A549 (cell line): ENCODE results near the gene SH2B3. TPM values are rescaled to one million over a fixed set of nuclear protein-coding genes. Genes with fewer than 3 reads are reported as not detected.
A peak's percentile ranks its signal among the peaks of the same experiment; 100 is the strongest.

ENCODE experiments used
- ATAC-seq, 2 experiments: fragments of 200-7000 bp in 1 of 2; fragments of >200 bp in 1 of 2; cut with Nextera tagmentation in 1 of 2; cut with Tn5 transposase in 1 of 2; 3 replicates each; pipeline versions ENCODE4 v1.8.0 to v1.9.1; 2018 to 2020; ENCODE audit warnings: mild to moderate bottlenecking in 1 of 2, moderate library complexity in 1 of 2
- CTCF ChIA-PET: fragments of 300-600 bp; sonication (Branson Sonifier 250); formaldehyde crosslinking; extraction: SDS; loops from one replicate; lab custom pipeline; 2021; ENCODE audit warnings: antibody characterized with exemption, inconsistent platforms; lab: Yijun Ruan, JAX
- POLR2A ChIA-PET: fragments of 350-600 bp; formaldehyde crosslinking; extraction: SDS; loops from one replicate; lab custom pipeline; 2021; ENCODE audit warnings: antibody characterized with exemption, inconsistent platforms; lab: Yijun Ruan, JAX
- DNase-seq, 2 experiments: peaks; one replicate each; pipeline versions ENCODE4 v3.0.0 to v3.0.0-alpha.2; 2011 to 2016; ENCODE audit warnings: low read depth in 1 of 2, low spot score in 1 of 2
- FAIRE-seq: peaks from 2 replicates; lab custom pipeline; 2011; peaks lifted over from hg19 to GRCh38; lab: Jason Lieb, UNC
- H3K27ac ChIP-seq, 2 experiments: fragments of >200 bp; sonication (Bioruptor Twin); formaldehyde crosslinking; 3 replicates each; pipeline ENCODE4 v1.5.1; 2016 to 2017
- H3K4me1 ChIP-seq: fragments of >200 bp; sonication (Bioruptor Twin); formaldehyde crosslinking; 3 replicates; pipeline ENCODE4 v1.6.1; 2016
- H3K4me2 ChIP-seq: fragments of >200 bp; sonication (Bioruptor Twin); formaldehyde crosslinking; 3 replicates; pipeline ENCODE4 v1.6.1; 2016
- H3K4me3 ChIP-seq: fragments of >200 bp; sonication (Bioruptor Twin); formaldehyde crosslinking; 3 replicates; pipeline ENCODE4 v1.5.1; 2016
- H3K9me3 ChIP-seq: fragments of >200 bp; sonication (Bioruptor Twin); formaldehyde crosslinking; 3 replicates; pipeline ENCODE4 v1.6.1; 2016
- CBX2 ChIP-seq: fragments of 200-600 bp; sonication (generic); IDR thresholded peaks from 2 replicates; pipeline ENCODE4 v1.6.1; 2016; ENCODE audit warnings: low read depth, mild to moderate bottlenecking, borderline replicate concordance
- CEBPB ChIP-seq, 2 experiments: fragments of >200 bp in 1 of 2; sonication (Bioruptor Twin) in 1 of 2; formaldehyde crosslinking in 1 of 2; IDR thresholded peaks; 2 replicates each; pipeline ENCODE4 v1.6.1; 2012 to 2016
- CHD4 ChIP-seq: fragments of 200-600 bp; sonication (generic); IDR thresholded peaks from 2 replicates; pipeline ENCODE4 v1.6.1; 2016; ENCODE audit warnings: antibody characterized with exemption, mild to moderate bottlenecking, borderline replicate concordance
- HOXA7 ChIP-seq: fragments of 250-450 bp; sonication (Bioruptor Pico); IDR thresholded peaks from 2 replicates; pipeline ENCODE4 v1.5.0; 2020; ENCODE audit warnings: mild to moderate bottlenecking, moderate library complexity
- HOXB5 ChIP-seq: fragments of 250-450 bp; sonication (Bioruptor Pico); IDR thresholded peaks from 2 replicates; pipeline ENCODE4 v1.5.0; 2020; ENCODE audit warnings: mild to moderate bottlenecking, moderate library complexity
- JUNB ChIP-seq: fragments of >200 bp; sonication (Bioruptor Twin); formaldehyde crosslinking; IDR thresholded peaks from 2 replicates; pipeline ENCODE4 v1.6.1; 2016
- MAFK ChIP-seq: fragments of 450-650 bp; IDR thresholded peaks from 2 replicates; pipeline ENCODE4 v1.6.1; 2014; ENCODE audit not compliant: partially characterized antibody
- NPAS2 ChIP-seq: fragments of 250-450 bp; sonication (Bioruptor Pico); IDR thresholded peaks from 2 replicates; pipeline ENCODE4 v1.8.0; 2022; ENCODE audit warnings: mild to moderate bottlenecking, moderate library complexity, borderline replicate concordance
- PHF8 ChIP-seq: fragments of 200-600 bp; sonication (generic); IDR thresholded peaks from 2 replicates; pipeline ENCODE4 v1.6.1; 2016; ENCODE audit warnings: low read depth, mild to moderate bottlenecking, antibody characterized with exemption, moderate library complexity, borderline replicate concordance
- POLR2A ChIP-seq: IDR thresholded peaks from 2 replicates; pipeline ENCODE4 v1.6.1; 2012; ENCODE audit warnings: mild to moderate bottlenecking, low read length
- RAD21 ChIP-seq, 2 experiments: fragments of >200 bp in 1 of 2; sonication (Bioruptor Twin) in 1 of 2; formaldehyde crosslinking in 1 of 2; IDR thresholded peaks in 1 of 2; conservative IDR thresholded peaks in 1 of 2; 2 replicates in 1 of 2; 3 replicates in 1 of 2; pipeline ENCODE4 v1.6.1; 2012 to 2018; ENCODE audit warnings: inconsistent platforms in 1 of 2
- RNF2 ChIP-seq: fragments of 200-600 bp; sonication (generic); IDR thresholded peaks from 2 replicates; pipeline ENCODE4 v1.6.1; 2016; ENCODE audit warnings: low read depth, mild to moderate bottlenecking, antibody characterized with exemption, moderate library complexity, borderline replicate concordance
- ZC3H11A ChIP-seq: fragments of 450-650 bp; IDR thresholded peaks from 2 replicates; pipeline ENCODE4 v1.6.1; 2014; ENCODE audit warnings: antibody characterized with exemption, mild to moderate bottlenecking
- ZFP36 ChIP-seq: fragments of 450-650 bp; IDR thresholded peaks from 2 replicates; pipeline ENCODE4 v1.6.1; 2014; ENCODE audit warnings: borderline replicate concordance; ENCODE audit not compliant: partially characterized antibody
- WGBS: methylation state at CpG from one replicate; pipeline ENCODE4 v1.1.6; 2017; ENCODE audit errors: missing lambda C conversion rate; 5-methylcytosine and 5-hydroxymethylcytosine counted together
- polyA plus RNA-seq, 4 experiments: library from polyadenylated mRNA; depleted of rRNA in 3 of 4; stranded (reverse); fragments of >200 nt; fragmentation: RNase III in 1 of 4; extraction: RNeasy Plus Mini Kit Qiagen cat#74134 plus additional on column Dnase treatment in 1 of 4; gene quantifications; 2 replicates in 3 of 4; 3 replicates in 1 of 4; pipeline ENCODE4 v1.2.3, GENCODE V29; 2011 to 2017
- TF ChIP-seq, protein P1 (sequence below): fragments of 250-450 bp; sonication (Bioruptor Pico); IDR thresholded peaks from 2 replicates; pipeline ENCODE4 v1.5.0; 2020; ENCODE audit warnings: low read depth, mild to moderate bottlenecking, moderate library complexity
- TF ChIP-seq, protein P2 (sequence below): fragments of 450-650 bp; IDR thresholded peaks from 2 replicates; pipeline ENCODE4 v1.6.1; 2014; ENCODE audit warnings: antibody characterized with exemption
- TF ChIP-seq, protein P3 (sequence below): fragments of 200-600 bp; sonication (generic); IDR thresholded peaks from 2 replicates; pipeline ENCODE4 v1.6.1; 2016; ENCODE audit warnings: antibody characterized with exemption, mild to moderate bottlenecking, moderate library complexity

Gene SH2B3
- polyA plus RNA-seq, 2 of the 4 experiments (the other 2 are of a cell fraction): 2.3 to 2.5 TPM

DNA sequence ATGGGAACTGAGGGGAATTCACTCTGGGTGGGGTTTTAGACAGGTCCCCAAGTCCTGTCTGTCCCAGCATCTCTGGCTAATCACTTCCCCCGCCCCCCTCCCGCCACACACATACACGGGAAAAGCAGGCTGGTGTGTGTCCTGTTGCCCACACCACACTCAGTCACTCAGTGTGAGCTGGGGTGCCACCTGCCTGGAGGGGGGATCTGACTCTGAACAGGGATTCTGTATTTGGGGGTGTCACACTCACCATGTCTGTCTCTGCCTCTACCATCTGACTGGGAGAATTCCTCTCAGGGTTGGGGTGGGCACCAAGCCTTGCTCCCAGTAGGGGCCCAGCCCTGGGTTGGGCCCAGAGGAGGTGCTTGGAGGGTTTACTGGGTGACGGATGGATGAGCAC lies 31.1 kb downstream of the SH2B3 start:
- POLR2A ChIA-PET: no interaction called here
- H3K9me3 ChIP-seq: no peaks in the 10 kb centered on the region
- TF ChIP-seq, protein P1, sequence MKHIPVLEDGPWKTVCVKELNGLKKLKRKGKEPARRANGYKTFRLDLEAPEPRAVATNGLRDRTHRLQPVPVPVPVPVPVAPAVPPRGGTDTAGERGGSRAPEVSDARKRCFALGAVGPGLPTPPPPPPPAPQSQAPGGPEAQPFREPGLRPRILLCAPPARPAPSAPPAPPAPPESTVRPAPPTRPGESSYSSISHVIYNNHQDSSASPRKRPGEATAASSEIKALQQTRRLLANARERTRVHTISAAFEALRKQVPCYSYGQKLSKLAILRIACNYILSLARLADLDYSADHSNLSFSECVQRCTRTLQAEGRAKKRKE (CRISPR knock-in tag): no peak
- no peak for TF ChIP-seq ZC3H11A
- no peak for TF ChIP-seq HOXA7 (CRISPR knock-in tag)
- TF ChIP-seq, protein P2, sequence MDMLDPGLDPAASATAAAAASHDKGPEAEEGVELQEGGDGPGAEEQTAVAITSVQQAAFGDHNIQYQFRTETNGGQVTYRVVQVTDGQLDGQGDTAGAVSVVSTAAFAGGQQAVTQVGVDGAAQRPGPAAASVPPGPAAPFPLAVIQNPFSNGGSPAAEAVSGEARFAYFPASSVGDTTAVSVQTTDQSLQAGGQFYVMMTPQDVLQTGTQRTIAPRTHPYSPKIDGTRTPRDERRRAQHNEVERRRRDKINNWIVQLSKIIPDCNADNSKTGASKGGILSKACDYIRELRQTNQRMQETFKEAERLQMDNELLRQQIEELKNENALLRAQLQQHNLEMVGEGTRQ: no peak
- TF ChIP-seq NPAS2 (CRISPR knock-in tag): no peak
- TF ChIP-seq RAD21 (conservative IDR thresholded peaks at IDR 0.05 in 1 of 2, IDR thresholded peaks at IDR 0.05 in 1 of 2): no peak
- no peak for TF ChIP-seq MAFK
- no peak for TF ChIP-seq RNF2
- TF ChIP-seq JUNB: no peak
- TF ChIP-seq PHF8: no peak
- TF ChIP-seq CHD4: no peak
- peaks cover 30% of the 10 kb centered on the region for H3K4me1 ChIP-seq
- no peak for DNase-seq
- WGBS: 100% methylated on average over 1 of the region's 4 CpGs
- H3K4me2 ChIP-seq: no peak overlapping the region
- CTCF ChIA-PET: interaction anchor here (0.9 to 17.4 kb wide), 3 partner anchors 15 to 38 kb away, joined by 3 to 154 read pairs (median 3); no protein-coding TSS in a partner anchor
- FAIRE-seq: no peak
- ATAC-seq: no peak
- H3K4me3 ChIP-seq: no peak overlapping the region
- no peak overlapping the region for H3K27ac ChIP-seq

DNA sequence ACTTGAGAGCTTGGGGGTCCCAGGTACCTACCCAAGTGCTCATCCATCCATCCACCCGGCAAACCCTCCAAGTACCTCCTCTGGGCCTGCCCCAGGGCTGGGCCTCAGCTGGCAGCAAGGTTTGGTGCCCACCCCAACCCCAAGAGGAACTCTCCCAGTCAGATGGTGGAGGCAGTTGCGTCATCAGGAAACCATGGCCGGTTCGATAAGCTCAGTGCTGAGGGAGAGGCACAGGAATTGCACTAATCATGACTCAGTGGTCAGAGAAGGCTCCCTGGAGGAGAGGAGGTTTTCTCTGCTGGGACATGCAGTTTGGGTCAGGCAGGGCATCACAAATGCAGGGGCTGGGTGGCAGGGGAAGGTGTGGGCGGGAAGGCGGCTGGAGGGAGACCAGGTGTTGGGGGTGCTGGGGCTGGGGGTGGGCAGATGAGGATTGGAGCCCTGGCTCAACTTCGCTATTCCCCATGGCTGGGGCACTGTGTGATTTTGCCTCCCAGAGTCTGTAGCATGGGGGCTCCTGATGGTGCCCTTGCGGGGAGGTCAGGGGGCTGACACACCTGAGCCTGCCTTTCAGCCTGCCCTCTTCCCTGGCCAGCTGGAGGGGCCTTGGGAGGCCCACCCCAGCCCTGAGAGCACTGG lies 32.2 kb downstream of the SH2B3 start:
- ATAC-seq (peak; percentile 2 to 9; a peak in 3 of 6 replicates), FAIRE-seq (no peak)
- POLR2A ChIA-PET: no interaction called here
- 65% methylated on average over 7 of the region's 8 CpGs for WGBS
- peaks cover 20% of the 10 kb centered on the region for H3K4me1 ChIP-seq
- CTCF ChIA-PET: interaction anchor here (0.9 to 17.4 kb wide), 4 partner anchors 10 to 39 kb away, joined by 3 to 154 read pairs (median 3); no protein-coding TSS in a partner anchor
- H3K4me2 ChIP-seq: no peak overlapping the region
- no peak for TF ChIP-seq HOXA7 (CRISPR knock-in tag)
- no peak for TF ChIP-seq POLR2A
- TF ChIP-seq CEBPB (IDR thresholded peaks at IDR 0.05): peak in 1 of 2 experiments; percentile 84; a peak in 2 of 4 replicates
- no peak for TF ChIP-seq HOXB5
- no peak for TF ChIP-seq MAFK
- peak; percentile 69 for TF ChIP-seq ZFP36
- no peak for TF ChIP-seq JUNB
- no peak for TF ChIP-seq NPAS2 (CRISPR knock-in tag)
- TF ChIP-seq CBX2: no peak
- TF ChIP-seq, protein P3, sequence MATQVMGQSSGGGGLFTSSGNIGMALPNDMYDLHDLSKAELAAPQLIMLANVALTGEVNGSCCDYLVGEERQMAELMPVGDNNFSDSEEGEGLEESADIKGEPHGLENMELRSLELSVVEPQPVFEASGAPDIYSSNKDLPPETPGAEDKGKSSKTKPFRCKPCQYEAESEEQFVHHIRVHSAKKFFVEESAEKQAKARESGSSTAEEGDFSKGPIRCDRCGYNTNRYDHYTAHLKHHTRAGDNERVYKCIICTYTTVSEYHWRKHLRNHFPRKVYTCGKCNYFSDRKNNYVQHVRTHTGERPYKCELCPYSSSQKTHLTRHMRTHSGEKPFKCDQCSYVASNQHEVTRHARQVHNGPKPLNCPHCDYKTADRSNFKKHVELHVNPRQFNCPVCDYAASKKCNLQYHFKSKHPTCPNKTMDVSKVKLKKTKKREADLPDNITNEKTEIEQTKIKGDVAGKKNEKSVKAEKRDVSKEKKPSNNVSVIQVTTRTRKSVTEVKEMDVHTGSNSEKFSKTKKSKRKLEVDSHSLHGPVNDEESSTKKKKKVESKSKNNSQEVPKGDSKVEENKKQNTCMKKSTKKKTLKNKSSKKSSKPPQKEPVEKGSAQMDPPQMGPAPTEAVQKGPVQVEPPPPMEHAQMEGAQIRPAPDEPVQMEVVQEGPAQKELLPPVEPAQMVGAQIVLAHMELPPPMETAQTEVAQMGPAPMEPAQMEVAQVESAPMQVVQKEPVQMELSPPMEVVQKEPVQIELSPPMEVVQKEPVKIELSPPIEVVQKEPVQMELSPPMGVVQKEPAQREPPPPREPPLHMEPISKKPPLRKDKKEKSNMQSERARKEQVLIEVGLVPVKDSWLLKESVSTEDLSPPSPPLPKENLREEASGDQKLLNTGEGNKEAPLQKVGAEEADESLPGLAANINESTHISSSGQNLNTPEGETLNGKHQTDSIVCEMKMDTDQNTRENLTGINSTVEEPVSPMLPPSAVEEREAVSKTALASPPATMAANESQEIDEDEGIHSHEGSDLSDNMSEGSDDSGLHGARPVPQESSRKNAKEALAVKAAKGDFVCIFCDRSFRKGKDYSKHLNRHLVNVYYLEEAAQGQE: no peak
- TF ChIP-seq, all 56 proteins: peak for 2
- Histone ChIP-seq H3K9me3 (no peaks in the 10 kb centered on the region), H3K4me3 (no peak overlapping the region), H3K27ac (peak overlapping the region in 1 of 2 experiments; percentile 46; a peak in 1 of 6 replicates)
- DNase-seq: no peak
